ENCODE measurements around the gene TMEM97. TPM values are rescaled to one million over a fixed set of nuclear protein-coding genes. Genes with fewer than 3 reads are reported as not detected.

The TMEM97 gene
- total RNA-seq, 1 donor from 2014 or later: 136 TPM

- Histone ChIP-seq H2AFZ (replicated peaks) (no peak overlapping the region), H3K27ac (no peak overlapping the region), H3K4me2 (no peak overlapping the region), H3K27me3 (no peaks in the 10 kb centered on the region), H3K36me3 (no peaks in the 10 kb centered on the region), H3F3A (ENCODE audit: low read depth) (no peaks in the 10 kb centered on the region), H4K20me1 (ENCODE audit: low read depth) (no peaks in the 10 kb centered on the region), H3K9ac (no peak overlapping the region), H3K79me2 (ENCODE audit: low read depth) (no peaks in the 10 kb centered on the region), H3K4me1 (no peaks in the 10 kb centered on the region), H3K9me3 (ENCODE audit: low read depth) (no peaks in the 10 kb centered on the region), H3K4me3 (no peak overlapping the region)
- TF ChIP-seq EZH2phosphoT487 (IDR thresholded peaks at IDR 0.05) (no peak), CTCF (IDR thresholded peaks at IDR 0.05) (no peak)
- no peaks in the 10 kb centered on the region for H3K27me3 Mint-ChIP-seq (ENCODE audit: insufficient read depth, low read depth)
- no peaks in the 10 kb centered on the region for H3K4me1 Mint-ChIP-seq
- H3K4me3 Mint-ChIP-seq: no peak overlapping the region
- no peaks in the 10 kb centered on the region for H3K36me3 Mint-ChIP-seq
- H3K27ac Mint-ChIP-seq: no peak overlapping the region
- DNase-seq (ENCODE audit: low spot score): no peak
- H3K9me3 Mint-ChIP-seq: no peaks in the 10 kb centered on the region
Observed at GRCh38 chr17:28306954-28307401, 12.0 kb upstream of the TMEM97 start.

- Histone ChIP-seq H3K9ac (no peak overlapping the region), H3K4me3 (no peak overlapping the region), H3K4me1 (peaks cover 7% of the 10 kb centered on the region), H4K20me1 (ENCODE audit: low read depth) (no peaks in the 10 kb centered on the region), H3K36me3 (no peaks in the 10 kb centered on the region), H3K27ac (no peak overlapping the region), H3K27me3 (no peaks in the 10 kb centered on the region), H3K4me2 (no peak overlapping the region), H3K79me2 (ENCODE audit: low read depth) (peaks cover under 1% of the 10 kb centered on the region), H3K9me3 (ENCODE audit: low read depth) (no peaks in the 10 kb centered on the region), H2AFZ (replicated peaks) (no peak overlapping the region), H3F3A (ENCODE audit: low read depth) (peaks cover 4% of the 10 kb centered on the region)
- TF ChIP-seq CTCF (IDR thresholded peaks at IDR 0.05) (no peak), EZH2 (IDR thresholded peaks at IDR 0.05) (no peak), EZH2phosphoT487 (IDR thresholded peaks at IDR 0.05) (no peak)
- Mint-ChIP-seq H3K4me1 (peaks cover 17% of the 10 kb centered on the region), H3K9me3 (no peaks in the 10 kb centered on the region), H3K27ac (no peak overlapping the region), H3K4me3 (no peak overlapping the region), H3K27me3 (ENCODE audit: insufficient read depth, low read depth) (no peaks in the 10 kb centered on the region), H3K36me3 (no peaks in the 10 kb centered on the region)
- DNase-seq (ENCODE audit: low spot score): no peak
Observed at GRCh38 chr17:28313841-28314240, 5.2 kb upstream of the TMEM97 start.

GRCh38 chr17:28315846-28316705 lies 2.9 kb upstream of the TMEM97 start:
- Mint-ChIP-seq H3K27me3 (ENCODE audit: insufficient read depth, low read depth) (no peaks in the 10 kb centered on the region), H3K27ac (no peak overlapping the region), H3K9me3 (no peaks in the 10 kb centered on the region), H3K4me3 (no peak overlapping the region), H3K36me3 (peaks cover 7% of the 10 kb centered on the region), H3K4me1 (peaks cover 29% of the 10 kb centered on the region)
- Histone ChIP-seq H2AFZ (replicated peaks) (no peak overlapping the region), H3K27me3 (no peaks in the 10 kb centered on the region), H3K79me2 (ENCODE audit: low read depth) (peaks cover 23% of the 10 kb centered on the region), H3K27ac (no peak overlapping the region), H3K4me2 (no peak overlapping the region), H3K9me3 (ENCODE audit: low read depth) (no peaks in the 10 kb centered on the region), H3K4me1 (peaks cover 19% of the 10 kb centered on the region), H3K4me3 (no peak overlapping the region), H4K20me1 (ENCODE audit: low read depth) (peaks cover 11% of the 10 kb centered on the region), H3K36me3 (no peaks in the 10 kb centered on the region), H3F3A (ENCODE audit: low read depth) (peaks cover 4% of the 10 kb centered on the region), H3K9ac (no peak overlapping the region)
- TF ChIP-seq EZH2phosphoT487 (IDR thresholded peaks at IDR 0.05) (no peak), EZH2 (IDR thresholded peaks at IDR 0.05) (no peak), CTCF (IDR thresholded peaks at IDR 0.05) (no peak)
- no peak for DNase-seq (ENCODE audit: low spot score)
